GM23338 (cell line): ENCODE measurements around the gene TBC1D2B. TPM values are rescaled to one million over a fixed set of nuclear protein-coding genes. Genes with fewer than 3 reads are reported as not detected.

Experiments
- ATAC-seq: fragments of 200-7000 bp; cut with Tn5 transposase; 3 replicates; pipeline ENCODE4 v1.9.1; 2020
- DNase-seq: peaks from one replicate; pipeline ENCODE4 v3.0.0-alpha.2; 2015; ENCODE audit warnings: low spot score
- H2AFZ ChIP-seq: fragments of 200-600 bp; sonication (generic); 2 replicates; pipeline ENCODE4 v1.8.0; 2016; ENCODE audit warnings: antibody characterized with exemption, mild to moderate bottlenecking, moderate library complexity
- H3F3A ChIP-seq: fragments of 200-600 bp; sonication (generic); replicated peaks from 2 replicates; pipeline ENCODE4 v1.8.0; 2017; ENCODE audit warnings: antibody characterized with exemption, mixed run types, low read depth
- H3K27ac ChIP-seq: fragments of 200-600 bp; sonication (generic); 2 replicates; pipeline ENCODE4 v1.6.1; 2016; ENCODE audit warnings: low read depth
- H3K27me3 ChIP-seq: fragments of 200-600 bp; sonication (generic); 2 replicates; pipeline ENCODE4 v1.8.0; 2016; ENCODE audit warnings: mild to moderate bottlenecking, mixed run types, moderate library complexity; ENCODE audit not compliant: insufficient read depth
- H3K36me3 ChIP-seq: fragments of 200-600 bp; sonication (generic); 2 replicates; pipeline ENCODE4 v1.8.0; 2016; ENCODE audit warnings: mild to moderate bottlenecking; ENCODE audit not compliant: insufficient read depth
- H3K4me1 ChIP-seq: fragments of 200-600 bp; sonication (generic); 2 replicates; pipeline ENCODE4 v1.8.0; 2016; ENCODE audit warnings: mild to moderate bottlenecking, moderate library complexity; ENCODE audit not compliant: insufficient read depth
- H3K4me2 ChIP-seq: fragments of 200-600 bp; sonication (generic); 2 replicates; pipeline ENCODE4 v1.7.1; 2017; ENCODE audit warnings: mixed run types
- H3K4me3 ChIP-seq: fragments of 200-600 bp; sonication (generic); 2 replicates; pipeline ENCODE4 v1.6.1; 2016; ENCODE audit warnings: mixed run types
- H3K79me2 ChIP-seq: fragments of 200-600 bp; sonication (generic); replicated peaks from 2 replicates; pipeline ENCODE4 v1.8.0; 2017; ENCODE audit warnings: mild to moderate bottlenecking; ENCODE audit not compliant: insufficient read depth
- H3K9me2 ChIP-seq: fragments of 200-600 bp; sonication (generic); 2 replicates; pipeline ENCODE4 v1.8.0; 2017; ENCODE audit not compliant: insufficient read depth
- H4K20me1 ChIP-seq: fragments of 200-600 bp; sonication (generic); replicated peaks from 2 replicates; pipeline ENCODE4 v1.8.0; 2017; ENCODE audit warnings: mild to moderate bottlenecking; ENCODE audit not compliant: insufficient read depth
- H3K27ac Mint-ChIP-seq: 2 replicates; pipeline ENCODE4 v1.8.0; 2020; ENCODE audit warnings: inconsistent platforms, mild to moderate bottlenecking, moderate library complexity, mixed read lengths
- H3K27me3 Mint-ChIP-seq: 3 replicates; pipeline ENCODE4 v1.8.0; 2022; ENCODE audit warnings: low read depth, mild to moderate bottlenecking, moderate library complexity, mixed read lengths, inconsistent platforms; ENCODE audit not compliant: insufficient read depth, poor library complexity
- H3K36me3 Mint-ChIP-seq: 3 replicates; pipeline ENCODE4 v1.8.0; 2021; ENCODE audit warnings: low read depth, mild to moderate bottlenecking, inconsistent platforms, moderate library complexity, mixed read lengths
- H3K4me1 Mint-ChIP-seq: 3 replicates; pipeline ENCODE4 v1.8.0; 2020; ENCODE audit warnings: mild to moderate bottlenecking, inconsistent platforms, mixed read lengths
- H3K4me3 Mint-ChIP-seq: 3 replicates; pipeline ENCODE4 v1.8.0; 2021; ENCODE audit warnings: moderate library complexity, mild to moderate bottlenecking, inconsistent platforms, mixed read lengths
- H3K9me3 Mint-ChIP-seq: 3 replicates; pipeline ENCODE4 v1.8.0; 2020; ENCODE audit warnings: moderate library complexity, mild to moderate bottlenecking, inconsistent platforms, mixed read lengths
- CREB1 ChIP-seq: fragments of 250-450 bp; sonication (Bioruptor Pico); IDR thresholded peaks from 2 replicates; pipeline ENCODE4 v1.5.0; 2020; ENCODE audit warnings: low read depth, mild to moderate bottlenecking, moderate library complexity
- EZH2 ChIP-seq: fragments of 200-600 bp; sonication (generic); IDR thresholded peaks from one replicate; pipeline ENCODE4 v1.8.0; 2017; ENCODE audit warnings: antibody characterized with exemption, mild to moderate bottlenecking, low read depth; ENCODE audit not compliant: unreplicated experiment
- EZH2phosphoT487 ChIP-seq: fragments of 200-600 bp; sonication (generic); IDR thresholded peaks from one replicate; pipeline ENCODE4 v1.8.1; 2018; ENCODE audit warnings: antibody characterized with exemption; ENCODE audit not compliant: unreplicated experiment
- JUNB ChIP-seq: IDR thresholded peaks from one replicate; pipeline ENCODE4 v1.6.1; 2016; ENCODE audit warnings: antibody characterized with exemption; ENCODE audit not compliant: unreplicated experiment
- NANOG ChIP-seq: IDR thresholded peaks from 2 replicates; pipeline ENCODE4 v1.6.1; 2016; ENCODE audit warnings: antibody characterized with exemption, borderline replicate concordance
- POLR2AphosphoS5 ChIP-seq: IDR thresholded peaks from 2 replicates; pipeline ENCODE4 v1.6.1; 2016; ENCODE audit warnings: antibody characterized with exemption, low read depth
- STAT1 ChIP-seq: IDR thresholded peaks from one replicate; pipeline ENCODE4 v1.6.1; 2016; ENCODE audit warnings: antibody characterized with exemption; ENCODE audit not compliant: unreplicated experiment
- ZNF114 ChIP-seq: fragments of 250-450 bp; sonication (Bioruptor Pico); IDR thresholded peaks from 2 replicates; pipeline ENCODE4 v1.5.0; 2020; ENCODE audit warnings: mild to moderate bottlenecking, moderate library complexity
- ZNF331 ChIP-seq: fragments of 250-450 bp; sonication (Bioruptor Pico); IDR thresholded peaks from 2 replicates; pipeline ENCODE4 v1.5.0; 2020; ENCODE audit warnings: low read depth, mild to moderate bottlenecking, moderate library complexity
- polyA plus RNA-seq: library from polyadenylated mRNA; unstranded; fragments of >200 nt; fragmentation: Nextera tagmentation; extraction: Ambion mirVana; gene quantifications from 2 replicates; pipeline ENCODE4 v1.2.1, GENCODE V29; 2016
- total RNA-seq: library from RNA; depleted of rRNA; stranded (reverse); fragments of >200 nt; shearing (Covaris generic); gene quantifications from 2 replicates; pipeline ENCODE4 v1.2.3, GENCODE V29; 2014
- TF ChIP-seq, protein P1 (sequence below), 2 experiments: fragments of 200-600 bp in 1 of 2; sonication (generic) in 1 of 2; conservative IDR thresholded peaks; 2 replicates each; pipeline versions ENCODE4 v1.5.1 to v1.6.1; 2016 to 2017; ENCODE audit warnings: antibody characterized with exemption in 2 of 2, low read depth in 2 of 2, mild to moderate bottlenecking in 2 of 2, moderate library complexity in 1 of 2
- TF ChIP-seq, protein P2 (sequence below): IDR thresholded peaks from one replicate; pipeline ENCODE4 v1.6.1; 2018; ENCODE audit warnings: antibody characterized with exemption; ENCODE audit not compliant: unreplicated experiment
- TF ChIP-seq, protein P3 (sequence below): IDR thresholded peaks from 2 replicates; pipeline ENCODE4 v1.6.1; 2016; ENCODE audit warnings: antibody characterized with exemption

Gene TBC1D2B
- total and polyA plus RNA-seq, 2 experiments from 2014 or later: 3.6 to 17.8 TPM

DNA sequence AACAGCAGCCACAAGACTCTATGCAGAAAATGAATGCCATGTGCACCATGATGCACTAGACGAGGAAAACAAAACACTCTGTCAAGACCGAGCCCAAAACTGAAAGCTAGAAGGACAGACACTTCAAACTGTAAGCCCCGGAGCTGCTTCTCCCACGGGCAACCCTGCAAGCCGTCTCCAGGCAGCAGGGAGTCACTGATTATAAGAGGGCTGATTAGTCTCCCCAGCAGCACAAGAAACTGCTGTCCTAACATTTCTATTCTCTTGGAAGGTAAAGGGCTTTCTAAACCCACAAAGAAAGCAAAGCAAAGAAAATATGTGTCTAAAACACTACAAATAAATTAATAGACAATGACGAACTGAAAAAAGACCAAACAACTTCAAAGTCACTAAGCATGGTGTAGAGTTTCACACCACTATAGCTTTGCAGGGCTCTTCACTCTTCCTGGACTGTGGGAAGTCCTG, 15.5 kb downstream of the TBC1D2B start (continued):
- TF ChIP-seq, protein P1, sequence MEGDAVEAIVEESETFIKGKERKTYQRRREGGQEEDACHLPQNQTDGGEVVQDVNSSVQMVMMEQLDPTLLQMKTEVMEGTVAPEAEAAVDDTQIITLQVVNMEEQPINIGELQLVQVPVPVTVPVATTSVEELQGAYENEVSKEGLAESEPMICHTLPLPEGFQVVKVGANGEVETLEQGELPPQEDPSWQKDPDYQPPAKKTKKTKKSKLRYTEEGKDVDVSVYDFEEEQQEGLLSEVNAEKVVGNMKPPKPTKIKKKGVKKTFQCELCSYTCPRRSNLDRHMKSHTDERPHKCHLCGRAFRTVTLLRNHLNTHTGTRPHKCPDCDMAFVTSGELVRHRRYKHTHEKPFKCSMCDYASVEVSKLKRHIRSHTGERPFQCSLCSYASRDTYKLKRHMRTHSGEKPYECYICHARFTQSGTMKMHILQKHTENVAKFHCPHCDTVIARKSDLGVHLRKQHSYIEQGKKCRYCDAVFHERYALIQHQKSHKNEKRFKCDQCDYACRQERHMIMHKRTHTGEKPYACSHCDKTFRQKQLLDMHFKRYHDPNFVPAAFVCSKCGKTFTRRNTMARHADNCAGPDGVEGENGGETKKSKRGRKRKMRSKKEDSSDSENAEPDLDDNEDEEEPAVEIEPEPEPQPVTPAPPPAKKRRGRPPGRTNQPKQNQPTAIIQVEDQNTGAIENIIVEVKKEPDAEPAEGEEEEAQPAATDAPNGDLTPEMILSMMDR (conservative IDR thresholded peaks at IDR 0.05; ENCODE audit: low read depth in 2 of 2): no peak
- TF ChIP-seq CREB1 (CRISPR knock-in tag): no peak
- TF ChIP-seq, protein P2, sequence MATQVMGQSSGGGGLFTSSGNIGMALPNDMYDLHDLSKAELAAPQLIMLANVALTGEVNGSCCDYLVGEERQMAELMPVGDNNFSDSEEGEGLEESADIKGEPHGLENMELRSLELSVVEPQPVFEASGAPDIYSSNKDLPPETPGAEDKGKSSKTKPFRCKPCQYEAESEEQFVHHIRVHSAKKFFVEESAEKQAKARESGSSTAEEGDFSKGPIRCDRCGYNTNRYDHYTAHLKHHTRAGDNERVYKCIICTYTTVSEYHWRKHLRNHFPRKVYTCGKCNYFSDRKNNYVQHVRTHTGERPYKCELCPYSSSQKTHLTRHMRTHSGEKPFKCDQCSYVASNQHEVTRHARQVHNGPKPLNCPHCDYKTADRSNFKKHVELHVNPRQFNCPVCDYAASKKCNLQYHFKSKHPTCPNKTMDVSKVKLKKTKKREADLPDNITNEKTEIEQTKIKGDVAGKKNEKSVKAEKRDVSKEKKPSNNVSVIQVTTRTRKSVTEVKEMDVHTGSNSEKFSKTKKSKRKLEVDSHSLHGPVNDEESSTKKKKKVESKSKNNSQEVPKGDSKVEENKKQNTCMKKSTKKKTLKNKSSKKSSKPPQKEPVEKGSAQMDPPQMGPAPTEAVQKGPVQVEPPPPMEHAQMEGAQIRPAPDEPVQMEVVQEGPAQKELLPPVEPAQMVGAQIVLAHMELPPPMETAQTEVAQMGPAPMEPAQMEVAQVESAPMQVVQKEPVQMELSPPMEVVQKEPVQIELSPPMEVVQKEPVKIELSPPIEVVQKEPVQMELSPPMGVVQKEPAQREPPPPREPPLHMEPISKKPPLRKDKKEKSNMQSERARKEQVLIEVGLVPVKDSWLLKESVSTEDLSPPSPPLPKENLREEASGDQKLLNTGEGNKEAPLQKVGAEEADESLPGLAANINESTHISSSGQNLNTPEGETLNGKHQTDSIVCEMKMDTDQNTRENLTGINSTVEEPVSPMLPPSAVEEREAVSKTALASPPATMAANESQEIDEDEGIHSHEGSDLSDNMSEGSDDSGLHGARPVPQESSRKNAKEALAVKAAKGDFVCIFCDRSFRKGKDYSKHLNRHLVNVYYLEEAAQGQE: no peak
- no peak for TF ChIP-seq EZH2
- TF ChIP-seq NANOG: no peak
- TF ChIP-seq, protein P3, sequence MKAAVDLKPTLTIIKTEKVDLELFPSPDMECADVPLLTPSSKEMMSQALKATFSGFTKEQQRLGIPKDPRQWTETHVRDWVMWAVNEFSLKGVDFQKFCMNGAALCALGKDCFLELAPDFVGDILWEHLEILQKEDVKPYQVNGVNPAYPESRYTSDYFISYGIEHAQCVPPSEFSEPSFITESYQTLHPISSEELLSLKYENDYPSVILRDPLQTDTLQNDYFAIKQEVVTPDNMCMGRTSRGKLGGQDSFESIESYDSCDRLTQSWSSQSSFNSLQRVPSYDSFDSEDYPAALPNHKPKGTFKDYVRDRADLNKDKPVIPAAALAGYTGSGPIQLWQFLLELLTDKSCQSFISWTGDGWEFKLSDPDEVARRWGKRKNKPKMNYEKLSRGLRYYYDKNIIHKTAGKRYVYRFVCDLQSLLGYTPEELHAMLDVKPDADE: no peak
- no peak for TF ChIP-seq POLR2AphosphoS5
- no peak for TF ChIP-seq EZH2phosphoT487
- TF ChIP-seq ZNF331: no peak
- no peak for TF ChIP-seq ZNF114 (CRISPR knock-in tag)
- no peak for TF ChIP-seq JUNB
- no peak for TF ChIP-seq STAT1

DNA sequence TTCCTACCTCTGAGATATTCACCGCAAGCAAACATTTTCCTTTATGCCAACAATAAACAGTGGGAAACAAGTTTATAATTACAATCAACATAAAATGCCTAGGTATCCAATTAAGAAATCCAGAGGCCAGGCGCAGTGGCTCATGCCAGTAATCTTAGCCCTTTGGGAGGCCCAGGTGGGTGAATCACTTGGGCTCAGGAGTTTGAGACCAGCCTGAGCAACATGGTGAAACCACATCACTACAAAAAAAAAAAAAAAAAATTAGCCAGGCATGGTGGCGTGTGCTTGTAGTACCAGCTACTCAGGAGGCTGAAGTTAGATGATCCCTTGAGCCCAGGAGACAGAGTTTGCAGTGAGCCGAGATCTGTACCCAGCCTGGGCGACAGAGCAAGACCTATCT, 17.3 kb downstream of the TBC1D2B start:
- H3K27ac Mint-ChIP-seq: no peak overlapping the region
- no peaks in the 10 kb centered on the region for H3K9me3 Mint-ChIP-seq
- Histone ChIP-seq H3K4me3 (no peak overlapping the region), H3K79me2 (peaks cover 67% of the 10 kb centered on the region), H3K4me1 (peaks cover 22% of the 10 kb centered on the region), H3K27me3 (no peaks in the 10 kb centered on the region), H3K9me2 (no peaks in the 10 kb centered on the region), H3F3A (no peaks in the 10 kb centered on the region), H4K20me1 (peaks cover 6% of the 10 kb centered on the region), H2AFZ (no peak overlapping the region), H3K36me3 (no peaks in the 10 kb centered on the region), H3K4me2 (no peak overlapping the region), H3K27ac (no peak overlapping the region)
- ATAC-seq (no peak), DNase-seq (no peak)
- peaks cover 18% of the 10 kb centered on the region for H3K4me1 Mint-ChIP-seq
- H3K4me3 Mint-ChIP-seq: no peak overlapping the region
- H3K36me3 Mint-ChIP-seq: no peaks in the 10 kb centered on the region
- H3K27me3 Mint-ChIP-seq: peaks cover 6% of the 10 kb centered on the region
- TF ChIP-seq JUNB (no peak), STAT1 (no peak), EZH2 (no peak), ZNF114 (CRISPR knock-in tag) (no peak), CREB1 (CRISPR knock-in tag) (no peak), EZH2phosphoT487 (no peak), NANOG (no peak)
- TF ChIP-seq, protein P2: no peak
- TF ChIP-seq, protein P3: no peak
- TF ChIP-seq, protein P1 (conservative IDR thresholded peaks at IDR 0.05; ENCODE audit: low read depth in 2 of 2): no peak
